Stimulated activated CD4-positive, alpha-beta T cell treated with anti-CD3 and anti-CD28 coated beads, Interleukin-1b, Interleukin-23, amount 100 ng/mL, for 24 hours (primary cell): Measurements from ENCODE around the gene ARMC9.
"Not testable (repeated sequence)": the region's sequence is repeated elsewhere in the genome, so short reads cannot be mapped to it uniquely, and the experiment has no call there.

ENCODE experiments used
- DNase-seq, 4 experiments: peaks; one replicate each; pipeline ENCODE4 v3.0.0-alpha.2; 2020; ENCODE audit warnings: low read depth in 4 of 4, low spot score in 1 of 4

ARMC9 gene

DNA sequence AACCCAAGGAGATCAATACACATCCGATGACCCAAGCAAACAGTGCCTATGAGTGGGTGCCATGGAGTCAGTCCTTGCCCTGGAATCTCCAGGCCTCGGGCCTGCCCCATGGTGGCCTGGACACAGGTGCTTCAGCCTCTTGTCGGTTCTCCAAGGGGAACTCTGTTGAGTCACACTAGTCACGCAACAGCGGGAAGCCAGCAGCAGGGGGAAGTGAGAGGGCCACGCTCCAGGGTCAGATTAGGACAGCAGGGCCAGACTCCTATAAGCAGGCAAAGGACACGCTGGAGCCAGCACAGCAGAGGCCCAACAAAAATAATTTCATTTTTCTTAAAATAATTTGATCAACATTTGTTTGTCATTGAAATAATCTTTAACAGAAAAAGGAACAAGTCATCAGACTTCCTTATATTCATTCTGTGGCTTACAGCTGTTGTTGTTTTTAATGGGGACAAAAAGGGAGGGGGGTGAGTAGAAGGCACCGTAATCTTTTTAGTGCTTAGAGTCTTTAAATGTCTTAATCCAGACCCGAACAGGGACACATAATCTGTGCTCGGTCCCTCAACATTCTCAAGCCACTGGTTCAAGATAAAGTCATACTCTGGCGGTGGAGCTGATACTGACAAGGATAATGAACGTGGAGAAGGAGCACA is 16.4 kb upstream of the ARMC9 start:
- no peak for DNase-seq

DNA sequence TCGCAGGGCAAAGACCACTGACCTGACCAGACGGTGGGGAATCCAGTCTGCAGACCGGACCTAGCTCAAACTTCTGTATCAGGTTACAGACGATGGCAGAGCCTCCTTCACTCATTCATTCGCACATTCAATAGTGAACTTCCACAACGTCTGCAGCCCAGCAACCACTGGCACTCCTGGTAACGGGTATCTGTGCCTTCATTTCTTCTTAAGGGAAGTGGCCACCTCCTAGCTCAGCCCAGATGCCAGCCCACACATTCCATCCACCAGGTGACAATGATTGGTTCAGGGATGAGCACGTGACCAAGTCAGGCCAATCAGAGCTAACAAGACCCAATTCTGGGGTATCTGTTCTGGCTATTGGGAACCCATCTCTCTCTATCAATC is 15.9 kb upstream of the ARMC9 start:
- no peak for DNase-seq

DNA sequence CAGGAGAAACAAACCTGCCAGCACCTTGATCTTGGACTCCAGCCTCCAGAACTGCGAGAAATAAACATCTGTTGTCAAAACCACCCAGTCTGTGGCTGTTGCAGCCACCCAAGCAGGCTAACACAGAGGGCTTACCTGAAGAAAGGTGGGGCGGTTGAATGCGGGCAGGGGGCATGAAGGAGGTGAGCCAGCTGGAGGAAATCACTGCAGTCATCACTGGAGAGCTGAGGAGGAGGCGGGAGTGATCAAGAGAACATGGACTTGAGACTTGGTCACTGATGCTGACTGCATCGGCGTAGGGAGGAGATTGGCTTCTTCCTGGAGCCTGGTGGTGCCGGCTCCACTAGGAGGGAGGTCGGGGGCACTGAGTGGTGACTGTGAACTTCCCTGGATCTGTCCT is 14.6 kb upstream of the ARMC9 start:
- no peak for DNase-seq

DNA sequence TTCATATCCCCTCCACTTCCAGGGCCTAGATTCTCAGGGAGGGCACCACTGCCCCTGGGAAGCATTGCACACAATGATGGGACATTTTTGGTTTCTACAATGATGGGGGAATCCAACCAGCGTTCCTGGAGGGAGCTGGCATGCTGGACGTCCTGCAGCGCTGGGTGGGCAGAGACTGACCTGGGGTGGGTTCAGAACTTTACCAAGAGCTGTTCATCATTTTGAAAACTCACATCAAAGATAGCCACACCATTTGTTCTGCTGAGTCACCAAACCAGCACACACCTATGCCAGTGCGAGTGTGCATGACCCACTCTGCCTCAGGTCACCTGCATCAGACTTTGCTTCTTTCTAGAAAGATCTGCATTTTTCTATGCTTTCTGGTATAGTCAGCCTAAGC is 14.1 kb upstream of the ARMC9 start:
- no peak for DNase-seq

DNA sequence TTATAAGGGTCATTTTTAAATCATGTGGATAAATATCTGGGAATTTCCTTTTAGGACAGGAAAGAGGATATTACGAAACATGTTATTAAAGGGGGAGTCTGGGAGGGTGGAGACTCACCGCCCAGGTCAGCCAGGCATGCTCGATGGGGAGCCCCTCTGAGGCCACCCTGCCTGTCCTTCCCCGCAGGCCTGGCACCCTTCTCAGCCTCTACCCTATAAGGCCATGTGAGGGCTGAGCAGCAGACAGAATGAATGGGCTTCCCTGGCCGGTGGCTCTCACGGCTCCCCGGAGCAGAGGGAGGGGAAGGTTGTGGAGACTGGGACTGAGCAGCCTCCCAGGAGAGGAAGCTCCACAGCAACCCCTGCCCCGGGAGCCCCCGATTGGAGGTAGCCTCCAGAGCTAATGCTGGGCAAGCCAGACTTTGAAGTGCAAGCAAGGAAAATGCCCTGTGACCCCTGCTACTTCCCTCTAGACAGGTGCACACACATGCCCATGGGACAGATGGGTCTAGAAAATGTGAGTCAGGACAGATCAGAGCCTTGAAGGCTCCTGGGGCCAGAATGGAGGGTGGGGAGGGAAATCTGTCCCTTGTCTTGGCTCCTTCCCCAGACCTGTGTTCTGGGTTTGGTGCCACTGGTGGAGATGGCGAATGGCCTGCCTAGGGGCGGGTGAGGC is 13.2 kb upstream of the ARMC9 start:
- no peak for DNase-seq

DNA sequence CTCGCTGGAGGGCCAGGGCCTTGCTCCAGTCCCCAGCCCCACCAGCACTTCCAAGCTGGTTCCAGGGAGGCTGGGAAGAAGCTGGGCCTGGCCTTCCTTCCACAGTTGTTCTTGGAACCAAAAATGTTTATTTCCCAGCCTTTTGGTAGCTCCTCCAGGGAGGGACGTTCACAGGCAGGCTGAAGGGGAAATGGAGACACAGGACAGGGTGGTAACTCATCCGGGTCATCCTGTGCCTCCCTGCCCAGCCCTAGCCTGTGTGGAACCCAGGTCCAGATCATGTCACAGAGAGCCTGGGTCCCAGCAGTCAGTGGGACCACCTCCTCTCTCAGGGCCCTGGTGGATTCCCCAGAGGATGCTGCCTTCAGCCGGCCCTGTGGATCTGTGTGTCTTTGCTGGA is 12.5 kb upstream of the ARMC9 start:
- no peak for DNase-seq

DNA sequence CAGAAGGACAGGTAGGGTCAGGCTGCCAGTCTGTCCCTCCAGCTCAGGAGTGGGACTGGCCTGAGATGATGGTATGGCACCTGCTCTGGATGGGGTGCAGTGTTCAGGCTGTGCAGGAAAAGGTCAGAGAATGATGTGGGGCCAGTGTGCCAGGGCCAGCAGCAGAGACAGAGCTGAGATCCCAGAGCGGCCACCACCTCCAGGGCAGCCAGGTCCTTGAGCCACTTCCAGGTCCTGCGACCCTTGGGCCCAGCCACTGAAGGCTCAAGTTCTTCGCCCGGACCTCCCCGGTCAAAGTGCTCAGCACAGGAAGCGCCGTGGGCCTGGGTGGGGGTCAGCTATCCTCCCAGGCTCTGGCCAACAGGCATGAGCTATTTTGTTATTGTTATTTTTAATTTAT is 12.1 kb upstream of the ARMC9 start:
- no peak for DNase-seq

DNA sequence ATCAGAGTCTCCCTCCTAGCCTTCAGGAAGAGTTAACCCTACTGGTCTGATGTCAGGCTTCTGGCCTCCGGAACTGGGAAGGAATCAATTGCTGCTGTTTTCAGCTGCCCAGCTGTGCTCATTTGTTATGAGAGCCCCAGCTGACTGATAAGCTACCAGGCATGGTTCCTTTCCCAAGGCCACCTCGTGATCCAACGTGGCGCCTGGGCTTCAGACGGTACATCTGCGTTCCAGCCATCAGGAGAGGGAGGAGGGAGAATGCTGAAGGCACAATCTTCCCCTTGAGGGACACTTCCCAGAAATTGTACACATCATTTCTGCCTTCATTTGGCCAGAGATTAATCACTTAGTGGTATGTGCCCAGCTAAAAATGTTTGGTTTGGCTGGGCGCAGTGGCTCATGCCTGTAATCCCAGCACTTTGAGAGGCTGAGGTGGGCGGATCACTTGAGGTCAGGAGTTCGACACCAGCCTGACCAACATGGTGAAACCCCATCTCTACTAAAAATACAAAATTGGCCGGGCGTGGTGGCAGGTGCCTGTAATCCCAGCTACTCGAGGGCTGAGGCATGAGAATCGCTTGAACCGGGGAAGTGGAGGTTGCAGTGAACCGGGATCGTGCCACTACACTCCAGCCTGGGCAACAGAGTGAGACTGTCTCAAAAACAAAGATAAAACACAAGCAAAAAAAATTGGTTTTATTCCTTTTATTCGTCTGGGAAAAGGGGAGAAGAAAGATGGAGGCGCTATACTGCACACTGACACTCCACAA is 10.5 kb upstream of the ARMC9 start:
- DNase-seq, result no peak

DNA sequence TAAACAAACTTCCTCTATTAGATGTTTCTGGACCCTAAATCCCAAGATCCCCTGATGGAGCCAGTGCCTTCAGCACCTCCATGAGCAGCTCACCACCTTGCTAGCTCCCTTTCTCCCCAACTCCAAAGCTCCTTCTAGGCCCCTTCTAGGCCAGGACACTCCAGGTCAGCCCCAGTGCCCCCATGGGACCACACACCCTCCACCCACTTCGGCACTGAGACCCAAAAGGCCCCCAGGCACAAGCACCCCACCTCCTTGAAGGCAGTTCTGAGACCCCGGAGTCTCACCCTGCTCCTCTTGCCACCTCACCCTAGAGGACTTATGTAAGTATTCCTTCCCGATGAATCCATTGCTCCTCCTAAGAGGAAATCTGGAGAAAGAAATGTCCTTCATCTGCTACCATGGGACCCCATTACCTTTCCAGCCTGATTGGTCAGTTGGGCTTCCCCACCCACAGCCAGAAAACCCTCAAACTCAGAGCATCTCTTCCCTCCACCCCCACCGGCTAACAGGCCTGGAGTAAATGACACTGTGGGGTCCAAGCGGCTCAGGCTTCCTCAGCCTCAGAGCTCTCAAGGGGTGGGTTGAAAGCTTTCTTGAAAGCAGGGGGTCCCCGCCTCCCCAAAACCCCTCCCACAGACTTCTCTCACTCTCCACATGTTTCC is 9.8 kb upstream of the ARMC9 start:
- DNase-seq, result no peak

DNA sequence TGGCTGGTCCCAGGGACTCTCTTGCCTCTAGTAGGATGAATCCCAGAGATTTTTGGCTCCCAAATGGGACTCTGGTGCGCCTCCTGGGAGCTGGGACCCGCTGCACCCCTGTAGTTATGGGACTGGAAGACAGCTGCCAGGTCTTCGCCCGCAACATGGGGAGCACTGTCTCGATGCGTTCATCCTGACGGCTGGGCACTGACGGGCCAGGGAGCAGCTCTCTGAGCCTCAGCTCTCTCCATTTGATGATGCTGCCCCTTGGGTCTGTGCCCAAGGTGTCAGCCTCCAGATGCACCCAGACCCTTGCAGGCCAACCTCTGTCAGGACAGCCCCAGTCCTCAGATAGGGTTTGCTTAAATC is 9.3 kb upstream of the ARMC9 start:
- no peak for DNase-seq

DNA sequence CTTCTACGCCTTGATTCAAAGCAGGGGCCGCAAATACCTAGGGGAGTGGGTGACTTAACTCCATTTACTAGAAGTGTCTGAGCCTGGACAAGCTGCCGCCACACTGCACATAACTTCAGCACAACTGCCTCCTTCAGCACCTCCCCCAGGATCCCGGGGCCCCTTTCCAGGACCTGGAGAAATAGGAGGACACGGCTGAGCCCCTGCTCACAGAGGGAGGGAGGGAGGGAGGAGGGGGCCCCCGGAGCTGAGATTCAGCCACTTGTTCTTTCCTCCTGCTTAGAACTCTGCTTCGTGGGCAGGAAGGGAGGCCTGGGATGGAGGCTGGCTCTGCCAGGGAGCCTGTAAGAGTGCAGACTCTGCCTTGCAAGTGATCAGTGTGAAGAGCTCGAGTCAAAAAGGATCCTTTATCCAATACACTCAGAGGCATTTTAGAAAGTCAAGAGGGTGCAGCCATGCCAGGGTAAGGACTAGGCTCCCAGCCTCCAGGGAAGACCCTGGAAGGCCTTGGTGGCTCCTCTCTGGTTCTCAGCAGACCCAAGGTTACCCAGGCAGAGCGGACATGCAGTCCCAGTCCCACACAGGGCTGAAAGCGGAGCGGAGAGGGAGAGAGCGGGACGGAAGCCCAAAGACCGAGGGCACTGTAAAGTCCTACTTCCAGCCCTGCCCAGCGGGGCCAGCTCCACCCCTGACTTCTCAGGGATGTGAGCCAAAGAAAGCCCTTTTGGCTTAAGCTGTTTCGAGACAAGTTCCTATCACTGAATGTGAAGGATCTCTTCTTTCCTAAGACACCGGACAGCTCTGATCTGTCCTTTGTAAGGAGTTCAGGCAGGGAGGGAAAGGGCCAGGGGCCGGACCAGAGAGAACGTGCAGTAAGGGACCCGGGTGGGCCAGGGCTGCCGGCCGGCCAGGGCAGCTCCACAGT is 8.6 kb upstream of the ARMC9 start:
- no peak for DNase-seq

GRCh38 chr2:231190531-231191197 is 7.8 kb upstream of the ARMC9 start:
- no peak for DNase-seq

DNA sequence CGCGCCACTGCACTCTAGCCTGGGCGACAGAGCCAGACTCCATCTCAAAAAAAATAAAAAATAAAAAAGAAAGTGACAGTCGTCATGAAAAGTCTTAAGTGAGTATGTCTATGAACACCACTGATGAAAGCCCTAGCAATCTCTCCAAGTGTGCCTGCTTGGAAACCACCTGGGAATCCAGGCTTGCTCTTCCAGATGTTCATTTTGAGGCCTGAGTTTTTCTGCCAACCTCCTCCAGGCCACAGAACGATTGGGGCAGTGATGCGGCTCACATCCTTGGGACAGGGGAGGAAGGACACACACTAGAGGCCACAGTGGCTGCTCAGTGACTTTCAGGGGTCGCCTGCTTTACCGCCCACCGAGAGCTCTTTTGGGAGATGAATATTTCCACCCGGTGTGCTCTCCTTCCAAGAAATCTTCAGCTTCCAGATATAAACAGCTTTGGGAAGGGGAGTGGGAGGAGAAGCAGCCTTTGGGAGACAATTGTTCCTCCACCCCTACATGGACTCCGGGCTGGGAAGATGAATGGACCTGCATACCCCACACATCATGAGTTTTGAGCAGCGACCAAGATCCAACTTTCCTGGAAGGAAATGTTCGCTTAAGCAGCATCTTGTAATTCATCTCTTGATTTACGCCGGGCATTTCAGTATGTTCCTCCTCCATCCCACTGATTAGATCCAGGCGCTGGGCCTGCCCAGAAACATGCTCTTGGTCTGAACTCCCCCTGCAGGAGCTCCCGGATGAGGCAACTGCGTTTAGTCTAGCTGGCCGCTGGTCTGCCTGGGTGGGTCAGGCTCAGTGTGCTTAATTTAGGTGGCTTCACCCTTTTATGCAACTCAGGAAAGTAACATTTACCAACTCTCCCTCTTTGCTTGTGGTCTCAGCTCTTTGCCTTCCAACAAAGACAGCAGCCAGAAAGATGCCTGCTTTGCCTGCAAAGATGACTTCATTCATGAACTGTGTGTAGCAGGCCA is 6.2 kb upstream of the ARMC9 start:
- no peak for DNase-seq

DNA sequence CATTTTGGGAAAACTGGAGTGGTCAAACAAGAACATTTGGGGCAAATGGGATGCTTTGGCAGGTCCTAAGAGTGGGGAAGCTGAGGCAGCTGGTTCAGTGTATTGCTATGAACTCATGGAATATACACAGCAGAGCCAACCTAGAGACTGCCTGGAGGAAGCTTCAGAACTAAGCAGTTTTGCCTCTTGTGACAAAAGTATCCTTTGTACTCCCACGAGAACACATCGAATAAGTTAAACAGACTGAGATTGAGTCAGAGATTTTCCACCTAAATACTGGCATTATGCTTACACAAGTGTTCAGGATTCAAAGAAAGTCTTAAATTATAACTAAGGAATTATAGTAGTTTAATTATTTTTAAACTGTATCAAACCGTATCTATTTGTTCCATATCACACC is 5.2 kb upstream of the ARMC9 start:
- no peak for DNase-seq

DNA sequence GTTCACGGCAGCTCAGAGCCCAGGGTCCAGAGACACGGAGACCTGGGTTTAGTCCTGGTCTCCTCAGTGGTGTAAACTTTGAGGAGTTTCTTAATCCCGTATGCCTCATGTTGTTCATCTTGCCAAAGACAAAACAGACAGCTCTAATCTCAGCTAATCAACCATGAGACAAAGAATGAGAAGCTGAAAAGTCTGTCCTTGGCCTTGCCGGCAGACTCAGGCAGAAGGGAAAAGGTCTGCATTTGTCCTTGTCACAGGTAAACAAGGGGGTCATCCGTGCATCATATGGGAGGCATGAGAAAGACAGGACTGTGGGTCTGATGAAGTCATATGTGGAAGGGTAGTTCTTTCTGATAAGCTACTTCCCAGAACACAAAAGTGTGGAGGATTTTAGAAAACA is 1.8 kb upstream of the ARMC9 start:
- DNase-seq, result no peak

DNA sequence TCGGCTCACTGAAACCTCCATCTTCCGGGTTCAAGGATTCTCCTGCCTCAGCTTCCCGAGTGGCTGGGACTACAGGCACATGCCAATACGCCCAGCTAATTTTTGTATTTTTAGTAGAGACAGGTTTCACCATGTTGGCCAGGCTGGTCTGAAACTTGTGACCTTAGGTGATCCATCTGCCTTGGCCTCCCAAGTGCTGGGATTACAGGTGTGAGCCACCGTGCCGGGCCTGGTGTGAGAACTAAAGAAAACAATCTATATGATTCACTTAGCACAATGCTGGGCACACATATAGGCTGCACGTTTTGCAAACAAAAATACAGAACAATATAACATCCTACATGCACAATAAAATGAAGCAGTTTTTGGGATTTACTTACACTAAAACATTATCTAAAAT is 1.2 kb upstream of the ARMC9 start:
- DNase-seq, result not testable (repeated sequence)

GRCh38 chr2:231197706-231198290 is 633 bp upstream of the ARMC9 start:
- DNase-seq, result no peak

DNA sequence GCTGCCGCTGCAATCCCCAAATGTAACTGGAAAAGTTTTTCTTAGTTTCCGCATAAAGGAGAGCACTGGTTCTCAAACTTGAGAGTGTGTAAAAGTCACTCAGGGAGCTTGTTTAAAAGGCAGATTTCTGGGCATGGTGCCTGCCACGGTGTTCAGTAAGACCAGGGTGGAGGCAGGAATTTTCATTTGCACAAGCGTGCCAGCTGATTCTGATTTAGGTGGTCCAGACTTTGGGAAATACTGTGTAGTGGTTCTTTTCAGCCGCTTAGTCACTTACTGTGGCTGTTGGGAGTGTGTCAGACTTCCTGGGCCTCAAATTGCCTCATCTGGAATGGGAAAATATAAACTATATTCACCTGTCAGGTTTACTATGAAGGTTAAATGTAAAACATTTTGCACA is 788 bp downstream of the ARMC9 start:
- no peak for DNase-seq
